GM15510 (cell line): ENCODE results near the gene TOM1.

Source experiments
- POLR2A ChIP-seq: IDR thresholded peaks from 3 replicates; pipeline ENCODE4 v1.6.1; 2011; ENCODE audit warnings: borderline replicate concordance; ENCODE audit not compliant: insufficient read length; ENCODE audit errors: extremely low read depth

The TOM1 gene

DNA sequence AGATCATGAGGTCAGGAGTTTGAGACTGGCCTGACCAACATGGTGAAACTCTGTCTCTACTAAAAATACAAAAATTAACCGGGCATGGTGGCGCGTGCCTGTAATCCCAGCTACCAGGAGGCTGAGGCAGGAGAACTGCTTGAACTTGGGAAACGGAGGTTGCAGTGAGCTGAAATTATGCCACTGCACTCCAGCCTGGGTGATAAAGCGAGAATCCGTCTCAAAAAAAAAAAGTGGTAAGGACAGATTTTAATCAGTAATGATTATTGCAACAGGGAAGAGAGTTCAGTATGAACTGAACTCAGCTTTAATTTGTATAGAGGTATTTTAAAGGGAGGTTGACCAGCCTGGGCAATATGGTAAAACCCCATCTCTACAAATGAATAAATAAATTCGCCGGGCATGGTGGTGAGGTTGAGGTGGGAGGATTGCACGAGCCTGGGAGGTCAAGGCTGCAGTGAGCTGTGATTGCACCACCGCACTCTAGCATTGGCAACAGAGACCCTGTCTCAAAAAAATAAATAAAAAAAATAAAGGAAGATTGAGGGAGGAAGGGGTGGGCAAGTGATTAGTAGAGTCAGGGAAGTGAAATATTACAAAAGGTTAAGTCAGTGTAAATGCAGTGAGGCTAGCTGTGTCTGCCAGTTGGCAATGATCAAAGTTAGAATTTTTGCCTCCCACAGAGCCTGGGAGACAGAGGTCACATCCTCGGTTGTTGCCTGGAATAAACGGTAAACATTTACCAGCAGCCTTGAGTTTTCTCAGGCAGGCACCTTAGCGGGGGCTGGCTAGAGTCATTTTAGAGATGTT, 97.6 kb downstream of the TOM1 start:
- TF ChIP-seq POLR2A = no peak
